ENCODE measurements around the gene ZFP69B. TPM values are rescaled to one million over a fixed set of nuclear protein-coding genes. Genes with fewer than 3 reads are reported as not detected.

Gene ZFP69B
- total and polyA plus RNA-seq, 2 donors (not counting 1 experiment from before 2014, with no cell fraction given), result 1.0 to 10.8 TPM

DNA sequence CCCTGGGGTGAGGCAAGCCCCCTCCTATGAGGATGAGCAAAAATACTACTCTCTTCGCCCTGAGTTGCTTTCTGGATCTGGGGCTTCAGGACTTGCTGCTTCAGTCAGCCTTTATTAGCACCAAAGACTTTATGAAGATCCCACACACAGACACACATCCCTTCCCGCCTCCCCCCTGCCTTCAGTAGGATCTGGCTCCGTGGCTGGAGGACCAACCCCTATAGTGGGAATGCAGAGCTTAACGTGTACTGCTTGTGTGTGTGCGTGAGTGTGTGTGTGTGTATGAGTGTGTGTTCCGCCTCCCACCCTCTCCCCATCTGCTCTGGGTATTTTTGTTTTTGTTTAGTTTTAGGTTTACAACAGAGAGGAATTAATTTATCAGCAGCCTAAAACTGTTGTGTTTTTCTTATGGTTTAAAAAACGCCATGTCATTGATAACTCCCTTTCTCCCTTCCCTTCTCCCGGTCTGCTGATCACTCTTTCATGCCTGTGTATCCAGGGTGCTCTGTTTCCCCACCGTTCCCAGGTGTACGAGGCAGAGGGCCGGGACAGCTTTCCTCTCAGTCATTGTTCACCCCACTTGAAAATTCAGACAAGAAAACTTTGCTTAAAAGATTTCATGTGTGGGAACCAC, 27.5 kb upstream of the ZFP69B start:
- ChIA-PET CTCF (interaction anchor here (1.6 to 3.5 kb wide), 2 partner anchors 110 to 279 kb away, joined by 7 to 11 read pairs; no protein-coding TSS in a partner anchor), POLR2A (no interaction called here)
- Histone ChIP-seq H3K27ac (ENCODE audit: low read length in 2 of 2) (peak overlapping the region; percentile 21 to 29), H2AFZ (ENCODE audit: insufficient read depth, low read depth, low read length, poor library complexity, severe bottlenecking) (no peak overlapping the region), H3K9ac (ENCODE audit: low read length) (no peak overlapping the region), H3K4me1 (ENCODE audit: control insufficient read depth in 2 of 2, insufficient read depth in 2 of 2, low read length in 2 of 2) (peaks cover 19 to 31% of the 10 kb centered on the region in 2 donors), H3K4me3 (ENCODE audit: control extremely low read depth in 1 of 5, extremely low read depth in 1 of 5, insufficient read depth in 1 of 5, low read depth in 2 of 5, low read length in 4 of 5) (no peak overlapping the region), H3K36me3 (replicated peaks in 1 of 2; ENCODE audit: control extremely low read depth in 1 of 2, control insufficient read depth in 1 of 2, extremely low read depth in 1 of 2, insufficient read depth in 2 of 2, low read length in 1 of 2) (peaks cover 3 to 71% of the 10 kb centered on the region in 2 experiments), H4K20me1 (ENCODE audit: control insufficient read depth, insufficient read depth, low read length, poor library complexity, severe bottlenecking) (peaks cover 34% of the 10 kb centered on the region), H3K79me2 (ENCODE audit: control insufficient read depth, insufficient read depth, low read length) (peaks cover 5% of the 10 kb centered on the region), H3K9me3 (ENCODE audit: control extremely low read depth in 1 of 3, control insufficient read depth in 2 of 3, insufficient read depth in 1 of 3, low read length in 2 of 3) (peaks cover 0 to 4% (median 0%) of the 10 kb centered on the region in 3 donors), H3K4me2 (replicated peaks; ENCODE audit: low read depth, low read length, poor library complexity, severe bottlenecking) (no peak overlapping the region), H3K27me3 (replicated peaks in 1 of 4; ENCODE audit: control extremely low read depth in 1 of 4, control insufficient read depth in 3 of 4, insufficient read depth in 4 of 4, low read length in 3 of 4) (no peaks in the 10 kb centered on the region)
- intact Hi-C loops (cut with micrococcal nuclease), result no loop called here
- Mint-ChIP-seq H3K4me1 (peaks cover 44% of the 10 kb centered on the region), H3K27me3 (no peaks in the 10 kb centered on the region), H3K27ac (peak overlapping the region; percentile 82), H3K9me3 (ENCODE audit: insufficient read depth) (peaks cover 2% of the 10 kb centered on the region), H3K4me3 (peak overlapping the region; percentile 1)
- ATAC-seq (ENCODE audit: low read depth) (no peak), DNase-seq (no peak)
- no peak for TF ChIP-seq EZH2 (IDR thresholded peaks at IDR 0.05; ENCODE audit: borderline replicate concordance, insufficient read depth, low read depth, low read length, poor library complexity, severe bottlenecking)
- TF ChIP-seq, protein P1, sequence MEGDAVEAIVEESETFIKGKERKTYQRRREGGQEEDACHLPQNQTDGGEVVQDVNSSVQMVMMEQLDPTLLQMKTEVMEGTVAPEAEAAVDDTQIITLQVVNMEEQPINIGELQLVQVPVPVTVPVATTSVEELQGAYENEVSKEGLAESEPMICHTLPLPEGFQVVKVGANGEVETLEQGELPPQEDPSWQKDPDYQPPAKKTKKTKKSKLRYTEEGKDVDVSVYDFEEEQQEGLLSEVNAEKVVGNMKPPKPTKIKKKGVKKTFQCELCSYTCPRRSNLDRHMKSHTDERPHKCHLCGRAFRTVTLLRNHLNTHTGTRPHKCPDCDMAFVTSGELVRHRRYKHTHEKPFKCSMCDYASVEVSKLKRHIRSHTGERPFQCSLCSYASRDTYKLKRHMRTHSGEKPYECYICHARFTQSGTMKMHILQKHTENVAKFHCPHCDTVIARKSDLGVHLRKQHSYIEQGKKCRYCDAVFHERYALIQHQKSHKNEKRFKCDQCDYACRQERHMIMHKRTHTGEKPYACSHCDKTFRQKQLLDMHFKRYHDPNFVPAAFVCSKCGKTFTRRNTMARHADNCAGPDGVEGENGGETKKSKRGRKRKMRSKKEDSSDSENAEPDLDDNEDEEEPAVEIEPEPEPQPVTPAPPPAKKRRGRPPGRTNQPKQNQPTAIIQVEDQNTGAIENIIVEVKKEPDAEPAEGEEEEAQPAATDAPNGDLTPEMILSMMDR (IDR thresholded peaks at IDR 0.05), result no peak
- 88% methylated on average over 3 of the region's 11 CpGs for WGBS (ENCODE audit: insufficient coverage)

DNA sequence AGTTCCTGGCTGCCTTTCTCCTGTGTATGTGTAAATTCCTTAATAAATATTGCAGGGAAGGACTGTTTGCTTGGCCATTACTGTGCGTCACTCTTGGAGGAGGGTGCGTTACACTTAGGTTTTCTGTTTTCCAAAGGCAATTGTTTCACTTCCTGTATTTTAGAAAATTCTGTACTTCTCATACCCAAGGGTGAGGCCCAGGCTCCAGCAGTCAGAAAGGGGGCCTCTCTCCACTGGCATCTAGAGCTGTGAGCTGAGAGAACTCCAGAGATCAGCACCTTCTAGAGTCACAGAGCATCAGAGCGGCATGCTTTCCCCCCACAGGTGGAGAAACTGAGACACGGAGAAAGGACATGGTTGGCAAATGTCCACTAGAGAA, 27.0 kb upstream of the ZFP69B start:
- H3K27ac Mint-ChIP-seq, result peak overlapping the region; percentile 82
- POLR2A ChIA-PET, result interaction anchor here (0.5 kb wide), 1 partner anchor 164 kb away, joined by 3 read pairs; no protein-coding TSS in a partner anchor

More for the DNA sequence above, 27.0 kb upstream of the ZFP69B start:
- H2AFZ ChIP-seq (ENCODE audit: insufficient read depth, low read depth, low read length, poor library complexity, severe bottlenecking), result no peak overlapping the region
- no peak overlapping the region for H3K4me2 ChIP-seq (replicated peaks; ENCODE audit: low read depth, low read length, poor library complexity, severe bottlenecking)
- peak; percentile 47 for DNase-seq
- H3K9ac ChIP-seq (ENCODE audit: low read length), result no peak overlapping the region
- H3K27ac ChIP-seq (ENCODE audit: low read length in 2 of 2), result peak overlapping the region; percentile 21 to 29
- Mint-ChIP-seq H3K4me3 (peak overlapping the region; percentile 1), H3K27me3 (no peaks in the 10 kb centered on the region), H3K9me3 (ENCODE audit: insufficient read depth) (peaks cover 2% of the 10 kb centered on the region), H3K4me1 (peaks cover 44% of the 10 kb centered on the region)
- no peaks in the 10 kb centered on the region for H3K27me3 ChIP-seq (replicated peaks in 1 of 4; ENCODE audit: control extremely low read depth in 1 of 4, control insufficient read depth in 3 of 4, insufficient read depth in 4 of 4, low read length in 3 of 4)
- H3K4me1 ChIP-seq (ENCODE audit: control insufficient read depth in 2 of 2, insufficient read depth in 2 of 2, low read length in 2 of 2), result peaks cover 19 to 31% of the 10 kb centered on the region in 2 donors
- WGBS (ENCODE audit: insufficient coverage), result 100% methylated on average over 1 of the region's 4 CpGs
- H3K36me3 ChIP-seq (replicated peaks in 1 of 2; ENCODE audit: control extremely low read depth in 1 of 2, control insufficient read depth in 1 of 2, extremely low read depth in 1 of 2, insufficient read depth in 2 of 2, low read length in 1 of 2), result peaks cover 3 to 66% of the 10 kb centered on the region in 2 experiments
- TF ChIP-seq EZH2 (IDR thresholded peaks at IDR 0.05; ENCODE audit: borderline replicate concordance, insufficient read depth, low read depth, low read length, poor library complexity, severe bottlenecking), result no peak
- TF ChIP-seq, protein P1 (IDR thresholded peaks at IDR 0.05), result no peak
- peaks cover 5% of the 10 kb centered on the region for H3K79me2 ChIP-seq (ENCODE audit: control insufficient read depth, insufficient read depth, low read length)
- intact Hi-C loops (cut with micrococcal nuclease), result no loop called here
- ATAC-seq (ENCODE audit: low read depth), result peak; percentile 43
- H3K9me3 ChIP-seq (ENCODE audit: control extremely low read depth in 1 of 3, control insufficient read depth in 2 of 3, insufficient read depth in 1 of 3, low read length in 2 of 3), result peaks cover 0 to 4% (median 0%) of the 10 kb centered on the region in 3 donors
- peaks cover 34% of the 10 kb centered on the region for H4K20me1 ChIP-seq (ENCODE audit: control insufficient read depth, insufficient read depth, low read length, poor library complexity, severe bottlenecking)
- CTCF ChIA-PET, result interaction anchor here (1.6 to 3.5 kb wide), 2 partner anchors 110 to 279 kb away, joined by 7 to 11 read pairs; no protein-coding TSS in a partner anchor
- no peak overlapping the region for H3K4me3 ChIP-seq (ENCODE audit: control extremely low read depth in 1 of 5, extremely low read depth in 1 of 5, insufficient read depth in 1 of 5, low read depth in 2 of 5, low read length in 4 of 5)
